HepG2 (cell line): ENCODE data around the gene ESPNL. TPM values are rescaled to one million over a fixed set of nuclear protein-coding genes. Genes with fewer than 3 reads are reported as not detected.

Experiments
- ASH2L ChIP-seq: fragments of 300-600, 200-600 bp; sonication (generic); IDR thresholded peaks from 2 replicates; pipeline ENCODE4 v1.7.0; 2017; ENCODE audit warnings: low read depth, mild to moderate bottlenecking, moderate library complexity, mixed read lengths, low read length; ENCODE audit not compliant: insufficient read length
- BRD4 ChIP-seq: sonication (generic); formaldehyde crosslinking; IDR thresholded peaks from 2 replicates; pipeline ENCODE4 v1.4.0; 2020; ENCODE audit warnings: missing genetic modification reagents
- FOSL1 ChIP-seq: sonication (generic); formaldehyde crosslinking; IDR thresholded peaks from 2 replicates; pipeline ENCODE4 v1.9.0; 2021; ENCODE audit warnings: missing genetic modification reagents, borderline replicate concordance
- FOXA3 ChIP-seq: IDR thresholded peaks from 2 replicates; pipeline ENCODE4 v1.6.1; 2016; ENCODE audit warnings: missing genetic modification reagents, missing compliant biosample characterization
- GATAD1 ChIP-seq: IDR thresholded peaks from 2 replicates; pipeline ENCODE4 v1.6.1; 2016; ENCODE audit warnings: missing genetic modification reagents, missing compliant biosample characterization
- GPN1 ChIP-seq: sonication (generic); formaldehyde crosslinking; IDR thresholded peaks from 2 replicates; pipeline ENCODE4 v1.5.1; 2020; ENCODE audit warnings: missing genetic modification reagents, borderline replicate concordance
- KLF6 ChIP-seq: IDR thresholded peaks from 2 replicates; pipeline ENCODE4 v1.8.0; 2016; ENCODE audit warnings: missing biosample characterization, missing genetic modification reagents
- MED13 ChIP-seq: sonication (generic); formaldehyde crosslinking; IDR thresholded peaks from 2 replicates; pipeline ENCODE4 v1.5.0; 2020; ENCODE audit warnings: missing genetic modification reagents
- MXD4 ChIP-seq: IDR thresholded peaks from 2 replicates; pipeline ENCODE4 v1.6.1; 2016; ENCODE audit warnings: mild to moderate bottlenecking, missing biosample characterization, missing genetic modification reagents
- NFKB2 ChIP-seq: sonication (generic); formaldehyde crosslinking; IDR thresholded peaks from 2 replicates; pipeline ENCODE4 v1.4.0; 2020; ENCODE audit warnings: missing genetic modification reagents, borderline replicate concordance
- NPAS2 ChIP-seq: sonication (generic); formaldehyde crosslinking; IDR thresholded peaks from 2 replicates; pipeline ENCODE4 v1.8.0; 2022; ENCODE audit warnings: mild to moderate bottlenecking, missing genetic modification reagents, borderline replicate concordance
- PAF1 ChIP-seq: IDR thresholded peaks from 2 replicates; pipeline ENCODE4 v1.6.1; 2016; ENCODE audit warnings: missing genetic modification reagents, missing compliant biosample characterization
- PCBP2 ChIP-seq: fragments of 200-400 bp; formaldehyde crosslinking; optimal IDR thresholded peaks from 2 replicates; pipeline ENCODE3; 2018; ENCODE audit warnings: low read length, low read depth; ENCODE audit not compliant: poor library complexity, severe bottlenecking
- PPARG ChIP-seq: conservative IDR thresholded peaks from 2 replicates; pipeline ENCODE4 v1.6.1; 2016; ENCODE audit warnings: missing biosample characterization, missing genetic modification reagents
- SATB2 ChIP-seq: sonication (generic); formaldehyde crosslinking; IDR thresholded peaks from 2 replicates; pipeline ENCODE4 v1.5.0; 2020; ENCODE audit warnings: missing genetic modification reagents
- SCMH1 ChIP-seq: sonication (generic); formaldehyde crosslinking; IDR thresholded peaks from 2 replicates; pipeline ENCODE4 v1.9.0; 2021; ENCODE audit warnings: missing genetic modification reagents, mild to moderate bottlenecking, borderline replicate concordance
- SOX13 ChIP-seq, 3 experiments: fragments of 450-650 bp in 1 of 3; sonication (generic) in 1 of 3; formaldehyde crosslinking in 1 of 3; IDR thresholded peaks in 2 of 3; conservative IDR thresholded peaks in 1 of 3; 2 replicates each; pipeline versions ENCODE4 v1.5.0 to v1.6.1; 2016 to 2020; ENCODE audit warnings: antibody characterized with exemption in 1 of 3, mild to moderate bottlenecking in 1 of 3, missing compliant biosample characterization in 1 of 3, missing genetic modification reagents in 1 of 3, moderate library complexity in 1 of 3
- STAT5B ChIP-seq: sonication (generic); formaldehyde crosslinking; IDR thresholded peaks from 2 replicates; pipeline ENCODE4 v1.4.0; 2020; ENCODE audit warnings: missing genetic modification reagents
- TBL1XR1 ChIP-seq: fragments of 150-350 bp; IDR thresholded peaks from 2 replicates; pipeline ENCODE4 v1.6.1; 2014; ENCODE audit warnings: borderline replicate concordance, low read length; ENCODE audit not compliant: partially characterized antibody
- THAP11 ChIP-seq: IDR thresholded peaks from 2 replicates; pipeline ENCODE4 v1.6.1; 2016; ENCODE audit warnings: missing biosample characterization, missing genetic modification reagents
- YEATS4 ChIP-seq: sonication (generic); formaldehyde crosslinking; IDR thresholded peaks from 2 replicates; pipeline ENCODE4 v1.4.0; 2020; ENCODE audit warnings: missing genetic modification reagents, borderline replicate concordance
- ZKSCAN8 ChIP-seq: IDR thresholded peaks from 2 replicates; pipeline ENCODE4 v1.6.1; 2016; ENCODE audit warnings: borderline replicate concordance, missing genetic modification reagents, missing compliant biosample characterization
- ZMYM2 ChIP-seq: sonication (generic); formaldehyde crosslinking; IDR thresholded peaks from 2 replicates; pipeline ENCODE4 v1.8.0; 2022; ENCODE audit warnings: mild to moderate bottlenecking, missing genetic modification reagents
- ZNF138 ChIP-seq: sonication (generic); formaldehyde crosslinking; IDR thresholded peaks from 2 replicates; pipeline ENCODE4 v1.5.0; 2020; ENCODE audit warnings: mild to moderate bottlenecking, low read depth, missing genetic modification reagents
- ZNF335 ChIP-seq: sonication (generic); formaldehyde crosslinking; IDR thresholded peaks from 2 replicates; pipeline ENCODE4 v1.4.0; 2020; ENCODE audit warnings: missing genetic modification reagents
- ZNF354B ChIP-seq: sonication (generic); formaldehyde crosslinking; IDR thresholded peaks from 2 replicates; pipeline ENCODE4 v1.8.0; 2022; ENCODE audit warnings: mild to moderate bottlenecking, missing genetic modification reagents
- ZNF577 ChIP-seq: sonication (generic); formaldehyde crosslinking; IDR thresholded peaks from 2 replicates; pipeline ENCODE4 v1.4.0; 2020; ENCODE audit warnings: mild to moderate bottlenecking, low read depth, missing genetic modification reagents, borderline replicate concordance
- ZNF605 ChIP-seq: sonication (generic); formaldehyde crosslinking; IDR thresholded peaks from 2 replicates; pipeline ENCODE4 v1.8.0; 2022; ENCODE audit warnings: mild to moderate bottlenecking, missing genetic modification reagents
- ZSCAN25 ChIP-seq: sonication (generic); formaldehyde crosslinking; IDR thresholded peaks from 2 replicates; pipeline ENCODE4 v1.8.0; 2022; ENCODE audit warnings: mild to moderate bottlenecking, missing genetic modification reagents
- polyA plus RNA-seq, 8 experiments: library from polyadenylated mRNA; depleted of rRNA in 3 of 8; stranded (reverse) in 7 of 8; unstranded in 1 of 8; fragments of >200 nt; fragmentation: Illumina TruSeq in 4 of 8; extraction: Trizol in 4 of 8; gene quantifications; 2 replicates each; pipeline versions ENCODE4 v1.2.1 to v1.2.3, GENCODE V29; 2011 to 2016; ENCODE audit warnings: low read depth in 4 of 8, missing spikeins in 1 of 8, mixed read lengths in 1 of 8; ENCODE audit not compliant: insufficient read depth in 1 of 8
- total RNA-seq, 5 experiments: library from RNA; depleted of rRNA; stranded (reverse); fragments of >200 nt; fragmentation: Illumina TruSeq; extraction: Trizol; gene quantifications; 2 replicates each; pipeline ENCODE4 v1.2.3, GENCODE V29; 2016; ENCODE audit warnings: low read depth in 1 of 5
- TF ChIP-seq, protein P1 (sequence below): sonication (generic); formaldehyde crosslinking; IDR thresholded peaks from 2 replicates; pipeline ENCODE4 v1.4.0; 2020; ENCODE audit warnings: missing genetic modification reagents
- TF ChIP-seq, protein P2 (sequence below): fragments of 450-650 bp; IDR thresholded peaks from 2 replicates; pipeline ENCODE4 v1.6.1; 2017

The ESPNL gene
- total and polyA plus RNA-seq, 2 of the 13 experiments (the other 11 are each of a cell fraction or from before 2014, with no cell fraction given): 0.45 to 0.80 TPM

DNA sequence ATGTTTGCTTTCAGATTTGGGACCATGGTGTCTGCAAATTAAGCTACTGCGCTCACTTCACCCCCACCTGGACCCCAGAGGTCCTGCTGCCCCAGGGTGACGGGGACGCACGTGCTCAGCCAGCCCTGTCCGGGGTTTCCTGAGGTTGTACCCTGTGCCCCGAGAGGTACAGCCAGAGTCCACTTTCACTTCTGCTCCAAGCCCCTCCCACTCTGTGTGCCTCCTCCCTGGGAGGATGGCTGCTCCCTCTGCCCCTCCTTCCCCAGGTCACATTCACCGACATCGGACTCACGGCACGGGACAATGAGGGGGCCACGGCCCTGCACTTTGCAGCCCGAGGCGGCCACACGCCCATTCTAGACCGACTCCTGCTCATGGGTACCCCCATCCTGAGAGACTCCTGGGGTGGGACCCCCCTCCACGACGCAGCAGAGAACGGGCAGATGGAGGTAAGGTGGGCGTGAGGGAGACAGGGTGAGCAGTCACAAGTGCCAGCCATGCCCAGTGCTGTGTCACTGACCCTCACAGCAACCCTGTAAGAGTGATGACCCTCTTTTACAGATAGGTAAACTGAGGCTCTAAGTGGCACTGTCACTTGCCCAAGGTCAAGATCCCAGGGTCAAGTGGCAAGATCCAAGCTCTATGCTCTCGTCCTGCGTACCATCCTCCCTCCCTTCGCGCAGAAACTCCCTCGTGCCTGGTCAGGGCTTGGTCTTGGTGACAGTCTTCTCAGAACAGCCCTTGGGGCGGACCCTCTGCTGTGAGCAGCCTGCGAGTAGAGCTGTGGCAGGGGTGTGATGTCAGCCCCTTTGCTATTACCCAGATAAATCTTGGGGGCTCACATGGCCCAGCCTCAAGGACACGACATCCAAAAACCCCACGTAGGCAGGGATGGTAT is 7.6 kb downstream of the ESPNL start (continued):
- peak; percentile 45; the same call in 1 of the 2 replicates for TF ChIP-seq ZSCAN25 (CRISPR knock-in tag)
- no peak for TF ChIP-seq MED13 (CRISPR knock-in tag)
- 0 out of 2 replicates have a peak, but pooled peaks have one; percentile 18 for TF ChIP-seq PPARG (CRISPR knock-in tag)
- TF ChIP-seq SOX13 (IDR thresholded peaks at IDR 0.05): no peak
- 0 out of 4 replicates have a peak, but pooled peaks of 1 of the 2 experiments have one; percentile 11 for TF ChIP-seq SOX13 (CRISPR knock-in tag; conservative IDR thresholded peaks at IDR 0.05 in 1 of 2, IDR thresholded peaks at IDR 0.05 in 1 of 2)
- peak; percentile 76 for TF ChIP-seq YEATS4 (CRISPR knock-in tag)
- TF ChIP-seq ZNF354B: no peak
- TF ChIP-seq SATB2 (CRISPR knock-in tag): no peak
- peak; percentile 57 for TF ChIP-seq ASH2L
- TF ChIP-seq, protein P1, sequence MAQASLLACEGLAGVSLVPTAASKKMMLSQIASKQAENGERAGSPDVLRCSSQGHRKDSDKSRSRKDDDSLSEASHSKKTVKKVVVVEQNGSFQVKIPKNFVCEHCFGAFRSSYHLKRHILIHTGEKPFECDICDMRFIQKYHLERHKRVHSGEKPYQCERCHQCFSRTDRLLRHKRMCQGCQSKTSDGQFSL: 0 out of 2 replicates have a peak, but pooled peaks have one; percentile 53
- TF ChIP-seq ZKSCAN8: no peak
- 0 out of 2 replicates have a peak, but pooled peaks have one; percentile 33 for TF ChIP-seq BRD4
- TF ChIP-seq FOSL1 (CRISPR knock-in tag): no peak
- TF ChIP-seq THAP11 (CRISPR knock-in tag): peak; percentile 70
- TF ChIP-seq NFKB2 (CRISPR knock-in tag): no peak; the same call in 1 of the 2 replicates
- 0 out of 2 replicates have a peak, but pooled peaks have one; percentile 48 for TF ChIP-seq ZNF605
- TF ChIP-seq MXD4 (CRISPR knock-in tag): peak; percentile 95
- 0 out of 2 replicates have a peak, but pooled peaks have one; percentile 45 for TF ChIP-seq GATAD1 (CRISPR knock-in tag)
- no peak for TF ChIP-seq ZNF577 (CRISPR knock-in tag)
- no peak for TF ChIP-seq NPAS2 (CRISPR knock-in tag)
- TF ChIP-seq ZMYM2 (CRISPR knock-in tag): no peak
- no peak for TF ChIP-seq PAF1 (CRISPR knock-in tag)
- TF ChIP-seq GPN1 (CRISPR knock-in tag): no peak
- no peak for TF ChIP-seq ZNF138
- TF ChIP-seq, protein P2, sequence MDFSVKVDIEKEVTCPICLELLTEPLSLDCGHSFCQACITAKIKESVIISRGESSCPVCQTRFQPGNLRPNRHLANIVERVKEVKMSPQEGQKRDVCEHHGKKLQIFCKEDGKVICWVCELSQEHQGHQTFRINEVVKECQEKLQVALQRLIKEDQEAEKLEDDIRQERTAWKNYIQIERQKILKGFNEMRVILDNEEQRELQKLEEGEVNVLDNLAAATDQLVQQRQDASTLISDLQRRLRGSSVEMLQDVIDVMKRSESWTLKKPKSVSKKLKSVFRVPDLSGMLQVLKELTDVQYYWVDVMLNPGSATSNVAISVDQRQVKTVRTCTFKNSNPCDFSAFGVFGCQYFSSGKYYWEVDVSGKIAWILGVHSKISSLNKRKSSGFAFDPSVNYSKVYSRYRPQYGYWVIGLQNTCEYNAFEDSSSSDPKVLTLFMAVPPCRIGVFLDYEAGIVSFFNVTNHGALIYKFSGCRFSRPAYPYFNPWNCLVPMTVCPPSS: no peak
- no peak for TF ChIP-seq PCBP2
- 0 out of 2 replicates have a peak, but pooled peaks have one; percentile 46 for TF ChIP-seq ZNF335 (CRISPR knock-in tag)
- no peak for TF ChIP-seq SCMH1 (CRISPR knock-in tag)
- TF ChIP-seq STAT5B (CRISPR knock-in tag): no peak
- TF ChIP-seq TBL1XR1: no peak
- no peak for TF ChIP-seq FOXA3 (CRISPR knock-in tag)
- peak; percentile 83 for TF ChIP-seq KLF6 (CRISPR knock-in tag)
